ENCODE results near the gene JCAD.

The JCAD gene

GRCh38 chr10:30043476-30044270 lies 15.7 kb downstream of the JCAD start:
- no peak for DNase-seq (ENCODE audit: low read depth)

- DNase-seq (ENCODE audit: low read depth): no peak
These were observed 16.6 kb downstream of the JCAD start for GRCh38 chr10:30042820-30043219.

GRCh38 chr10:30041196-30042105 lies 17.9 kb downstream of the JCAD start:
- no peak for DNase-seq (ENCODE audit: low read depth)

- no peak for DNase-seq (ENCODE audit: low read depth)
These were observed 18.8 kb downstream of the JCAD start for GRCh38 chr10:30040597-30040996.

GRCh38 chr10:30039988-30040387 lies 19.4 kb downstream of the JCAD start:
- no peak for DNase-seq (ENCODE audit: low read depth)

- DNase-seq (ENCODE audit: low read depth): no peak
These were observed 19.8 kb downstream of the JCAD start for GRCh38 chr10:30039567-30039966.

GRCh38 chr10:30038781-30039536 lies 20.4 kb downstream of the JCAD start:
- no peak for DNase-seq (ENCODE audit: low read depth)

GRCh38 chr10:30037620-30038336 lies 21.6 kb downstream of the JCAD start:
- no peak for DNase-seq (ENCODE audit: low read depth)

GRCh38 chr10:30036811-30037210 lies 22.6 kb downstream of the JCAD start:
- DNase-seq (ENCODE audit: low read depth): no peak

GRCh38 chr10:30036341-30036740 lies 23.0 kb downstream of the JCAD start:
- DNase-seq (ENCODE audit: low read depth): no peak

GRCh38 chr10:30034433-30035137 lies 24.8 kb downstream of the JCAD start:
- DNase-seq (ENCODE audit: low read depth): no peak

GRCh38 chr10:30032125-30032524 lies 27.3 kb downstream of the JCAD start:
- DNase-seq (ENCODE audit: low read depth): no peak

- no peak for DNase-seq (ENCODE audit: low read depth)
These were observed 29.5 kb downstream of the JCAD start for GRCh38 chr10:30029872-30030256.

- DNase-seq (ENCODE audit: low read depth): no peak
These were observed 30.1 kb downstream of the JCAD start for GRCh38 chr10:30029164-30029871.

- DNase-seq (ENCODE audit: low read depth): no peak
These were observed 30.7 kb downstream of the JCAD start for GRCh38 chr10:30028738-30029030.

GRCh38 chr10:30028006-30028737 lies 31.2 kb downstream of the JCAD start:
- DNase-seq (ENCODE audit: low read depth): no peak

- DNase-seq (ENCODE audit: low read depth): peak; percentile 43
These were observed 32.1 kb downstream of the JCAD start for GRCh38 chr10:30027057-30028005.

- no peak for DNase-seq (ENCODE audit: low read depth)
These were observed 32.8 kb downstream of the JCAD start for GRCh38 chr10:30026578-30026977.

GRCh38 chr10:30026080-30026479 lies 33.3 kb downstream of the JCAD start:
- DNase-seq (ENCODE audit: low read depth): no peak

Data from stimulated activated CD8-positive, alpha-beta memory T cell treated with anti-CD3 and anti-CD28 coated beads, Interleukin-15, amount 100 ng/mL, for 24 hours (primary cell).